Neural cell (in vitro differentiated cells): ENCODE results near the gene NSG1.

Experiments
- EP300 ChIP-seq: fragments of 450-650 bp; conservative IDR thresholded peaks from 2 replicates; pipeline ENCODE4 v1.6.1; 2014; ENCODE audit warnings: antibody characterized with exemption, mild to moderate bottlenecking, moderate library complexity; ENCODE audit not compliant: poor library complexity, severe bottlenecking
- EZH2 ChIP-seq: fragments of 200-600, 300-800 bp; shearing (Covaris generic), sonication (generic); IDR thresholded peaks from 2 replicates; pipeline ENCODE4 v1.6.1; 2014; ENCODE audit warnings: antibody characterized with exemption, low read length, borderline replicate concordance, mild to moderate bottlenecking; ENCODE audit not compliant: insufficient read depth, poor library complexity, severe bottlenecking
- MXI1 ChIP-seq: fragments of 450-650 bp; conservative IDR thresholded peaks from 2 replicates; pipeline ENCODE4 v1.6.1; 2014; ENCODE audit warnings: antibody characterized with exemption, mild to moderate bottlenecking; ENCODE audit not compliant: poor library complexity, severe bottlenecking
- POLR2AphosphoS5 ChIP-seq: IDR thresholded peaks from 2 replicates; pipeline ENCODE4 v1.6.1; 2012
- TF ChIP-seq, protein P1 (sequence below): fragments of 450-650 bp; IDR thresholded peaks from 2 replicates; pipeline ENCODE4 v1.5.1; 2014; ENCODE audit warnings: antibody characterized with exemption, mild to moderate bottlenecking, moderate library complexity; ENCODE audit not compliant: poor library complexity, severe bottlenecking

DNA sequence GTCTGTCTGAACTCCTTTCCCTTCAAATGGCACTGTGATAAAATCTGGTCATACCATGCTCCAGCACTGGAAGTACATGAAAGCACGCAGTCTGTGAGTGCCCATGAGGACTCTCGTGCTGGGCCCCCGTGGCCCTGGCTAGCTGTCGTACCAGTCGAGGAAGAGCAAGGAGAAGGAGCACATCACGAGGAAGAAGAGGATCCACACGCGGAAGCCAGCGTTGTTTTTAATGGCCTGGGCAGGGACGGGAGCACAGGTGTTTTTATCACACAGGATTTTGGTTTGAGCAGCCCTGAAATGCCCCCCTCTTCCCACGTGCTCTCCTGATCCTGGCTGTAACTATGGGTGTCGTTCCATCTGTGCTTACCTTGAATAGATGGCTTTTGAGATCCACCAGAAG, 33.0 kb downstream of the NSG1 start:
- TF ChIP-seq, protein P1, sequence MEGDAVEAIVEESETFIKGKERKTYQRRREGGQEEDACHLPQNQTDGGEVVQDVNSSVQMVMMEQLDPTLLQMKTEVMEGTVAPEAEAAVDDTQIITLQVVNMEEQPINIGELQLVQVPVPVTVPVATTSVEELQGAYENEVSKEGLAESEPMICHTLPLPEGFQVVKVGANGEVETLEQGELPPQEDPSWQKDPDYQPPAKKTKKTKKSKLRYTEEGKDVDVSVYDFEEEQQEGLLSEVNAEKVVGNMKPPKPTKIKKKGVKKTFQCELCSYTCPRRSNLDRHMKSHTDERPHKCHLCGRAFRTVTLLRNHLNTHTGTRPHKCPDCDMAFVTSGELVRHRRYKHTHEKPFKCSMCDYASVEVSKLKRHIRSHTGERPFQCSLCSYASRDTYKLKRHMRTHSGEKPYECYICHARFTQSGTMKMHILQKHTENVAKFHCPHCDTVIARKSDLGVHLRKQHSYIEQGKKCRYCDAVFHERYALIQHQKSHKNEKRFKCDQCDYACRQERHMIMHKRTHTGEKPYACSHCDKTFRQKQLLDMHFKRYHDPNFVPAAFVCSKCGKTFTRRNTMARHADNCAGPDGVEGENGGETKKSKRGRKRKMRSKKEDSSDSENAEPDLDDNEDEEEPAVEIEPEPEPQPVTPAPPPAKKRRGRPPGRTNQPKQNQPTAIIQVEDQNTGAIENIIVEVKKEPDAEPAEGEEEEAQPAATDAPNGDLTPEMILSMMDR: no peak
- no peak for TF ChIP-seq POLR2AphosphoS5
- TF ChIP-seq EZH2: no peak
- no peak for TF ChIP-seq MXI1
- no peak for TF ChIP-seq EP300
